GM19035 (cell line): ENCODE measurements around the gene TXNRD2.

Source experiments
- ATAC-seq: cut with Tn5 transposase; IDR thresholded peaks from one replicate; pipeline ENCODE4 v1.9.1; 2021; ENCODE audit not compliant: unreplicated experiment

The TXNRD2 gene

DNA sequence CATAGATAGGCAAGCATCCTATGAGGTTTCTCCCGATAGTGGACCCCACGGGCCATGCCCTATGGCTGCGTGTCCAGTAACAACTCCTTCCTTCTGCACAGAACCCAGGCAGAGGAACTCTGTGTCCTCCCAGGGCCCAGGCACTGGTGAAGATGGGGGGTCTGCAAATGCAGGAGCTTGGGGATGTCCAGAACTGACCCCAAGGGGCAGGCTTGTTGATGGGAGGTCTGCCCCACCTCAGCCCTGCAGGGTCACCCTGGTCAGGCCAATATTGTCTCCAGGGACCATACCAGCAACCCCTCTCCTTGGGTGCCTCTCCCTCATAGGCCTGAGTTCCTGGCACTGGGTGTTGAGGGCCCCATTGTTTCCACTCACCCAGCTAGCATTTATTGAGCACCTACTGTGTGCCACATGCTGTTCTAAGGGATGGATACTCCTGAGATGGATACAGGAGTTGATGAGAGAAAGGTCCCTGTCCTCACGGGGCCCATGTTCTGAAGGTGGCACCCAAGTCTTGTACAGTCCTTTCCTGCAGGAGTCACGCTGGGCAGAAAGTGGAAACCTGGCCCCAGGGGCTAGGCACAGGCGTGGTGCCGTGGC is 26.3 kb upstream of the TXNRD2 start:
- ATAC-seq: no peak

DNA sequence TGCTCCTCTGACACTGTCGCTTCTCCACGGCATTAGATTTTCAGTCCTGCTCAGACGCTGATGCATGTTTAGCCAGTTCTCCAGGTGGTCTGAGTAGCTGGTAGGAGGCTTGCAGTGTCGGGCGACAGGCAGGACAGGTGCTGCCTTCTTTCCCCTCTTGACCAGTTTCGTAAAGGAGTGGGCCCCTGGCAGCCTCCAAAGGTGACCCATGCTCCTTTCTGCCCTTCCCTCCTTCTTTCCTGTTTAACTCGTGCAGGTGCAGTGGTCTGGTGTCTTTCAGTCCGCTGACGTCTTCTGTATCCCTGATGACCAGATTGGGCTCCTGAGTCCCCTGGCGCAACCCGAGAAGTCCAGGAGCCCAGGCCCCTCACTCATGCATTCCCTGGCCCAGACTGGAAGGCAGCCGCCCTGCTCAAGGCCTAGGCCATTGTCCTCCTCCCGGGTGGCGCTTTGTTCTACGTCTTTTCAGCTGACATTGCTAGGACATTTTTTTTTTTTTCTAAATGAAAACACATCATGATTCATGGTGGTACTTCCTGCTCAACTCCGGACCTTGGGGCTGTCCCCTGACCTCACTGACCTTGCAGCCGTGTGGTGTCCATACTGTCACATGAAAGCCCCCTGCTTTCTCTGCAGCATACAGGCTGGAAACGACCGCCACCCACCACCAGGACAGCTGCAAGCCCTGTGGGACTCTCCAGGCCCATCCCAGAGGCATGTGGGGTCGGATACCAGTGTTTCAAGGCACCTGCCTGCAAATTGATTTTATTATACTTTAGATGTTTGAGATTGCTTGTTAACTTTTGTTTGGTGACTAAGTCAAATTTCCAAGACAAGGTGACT is 25.5 kb upstream of the TXNRD2 start:
- no peak for ATAC-seq

DNA sequence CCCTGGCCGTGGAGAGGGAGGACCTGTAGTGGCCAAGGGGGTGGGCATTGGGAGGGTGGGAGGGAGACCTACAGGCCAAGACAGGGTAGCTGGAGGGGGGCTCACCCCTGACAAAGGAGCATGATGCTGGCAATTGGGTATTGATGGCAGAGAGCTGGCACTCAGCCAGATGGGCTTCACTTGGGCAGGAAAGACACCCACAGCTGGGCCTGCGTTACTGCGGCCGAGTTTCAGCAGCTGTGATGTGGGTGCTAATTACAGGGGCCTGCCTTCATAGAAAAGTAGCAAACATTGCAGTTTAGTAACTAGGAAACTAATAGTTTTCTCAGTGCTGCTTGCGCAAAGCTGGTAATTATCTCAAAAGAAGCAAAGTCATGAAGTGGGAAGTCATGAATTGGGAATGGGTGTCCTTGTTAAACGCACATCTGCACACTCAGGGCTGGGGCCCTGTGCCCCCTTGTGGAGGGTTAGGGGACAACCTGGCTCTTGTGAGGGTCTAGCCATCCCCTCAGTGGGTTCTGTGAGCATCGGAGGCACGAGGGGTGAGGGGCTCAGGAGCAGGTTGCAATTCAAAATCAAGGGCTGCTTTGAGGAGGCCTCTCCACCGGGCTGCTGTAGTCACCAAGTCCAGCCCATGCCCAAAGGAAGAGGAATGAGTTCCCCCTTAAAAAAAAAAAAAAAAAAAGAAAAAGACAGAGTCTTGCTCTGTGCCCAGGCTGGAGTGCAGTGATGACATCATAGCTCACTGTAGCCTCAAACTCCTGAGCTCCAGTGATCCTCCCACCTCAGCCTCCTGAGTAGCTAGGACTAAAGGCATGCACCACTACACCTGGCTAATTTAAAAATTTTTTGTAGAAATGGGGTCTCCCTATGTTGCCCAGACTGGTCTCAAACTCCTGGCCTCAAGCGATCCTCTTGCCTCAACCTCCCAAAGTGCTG is 24.4 kb upstream of the TXNRD2 start:
- ATAC-seq: no peak

DNA sequence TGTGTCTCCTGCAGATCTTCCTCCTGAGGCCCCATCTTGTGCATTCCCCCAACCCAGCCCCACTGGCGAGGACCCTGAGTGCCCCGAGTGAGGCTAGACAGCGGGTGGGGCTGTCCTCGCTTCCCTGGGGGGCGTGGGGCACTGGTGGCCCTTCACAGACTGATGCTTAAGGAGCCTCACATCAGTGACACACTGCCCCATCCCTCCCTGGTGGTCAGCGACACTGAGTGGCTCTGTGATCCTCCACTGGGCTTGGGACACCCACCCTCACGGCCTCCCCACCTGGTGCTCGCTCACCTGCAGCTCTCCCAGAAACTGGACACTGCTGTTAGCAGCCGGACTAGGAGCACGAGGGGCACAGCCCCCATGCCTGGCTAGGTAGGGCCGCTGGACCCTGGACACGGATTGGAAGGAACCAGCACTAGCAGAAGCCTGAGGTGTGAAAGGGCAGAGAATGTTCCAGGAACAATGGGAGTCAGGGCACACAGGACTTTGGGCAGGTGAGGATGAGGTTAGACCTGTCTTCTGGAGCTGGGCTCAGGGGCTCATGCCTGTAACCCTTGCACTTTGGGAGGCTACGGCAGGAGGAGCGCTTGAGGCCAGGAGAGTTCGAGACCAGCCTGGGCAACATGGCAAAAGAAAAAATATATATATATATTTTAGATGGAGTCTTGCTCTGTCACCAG is 23.2 kb upstream of the TXNRD2 start:
- no peak for ATAC-seq

DNA sequence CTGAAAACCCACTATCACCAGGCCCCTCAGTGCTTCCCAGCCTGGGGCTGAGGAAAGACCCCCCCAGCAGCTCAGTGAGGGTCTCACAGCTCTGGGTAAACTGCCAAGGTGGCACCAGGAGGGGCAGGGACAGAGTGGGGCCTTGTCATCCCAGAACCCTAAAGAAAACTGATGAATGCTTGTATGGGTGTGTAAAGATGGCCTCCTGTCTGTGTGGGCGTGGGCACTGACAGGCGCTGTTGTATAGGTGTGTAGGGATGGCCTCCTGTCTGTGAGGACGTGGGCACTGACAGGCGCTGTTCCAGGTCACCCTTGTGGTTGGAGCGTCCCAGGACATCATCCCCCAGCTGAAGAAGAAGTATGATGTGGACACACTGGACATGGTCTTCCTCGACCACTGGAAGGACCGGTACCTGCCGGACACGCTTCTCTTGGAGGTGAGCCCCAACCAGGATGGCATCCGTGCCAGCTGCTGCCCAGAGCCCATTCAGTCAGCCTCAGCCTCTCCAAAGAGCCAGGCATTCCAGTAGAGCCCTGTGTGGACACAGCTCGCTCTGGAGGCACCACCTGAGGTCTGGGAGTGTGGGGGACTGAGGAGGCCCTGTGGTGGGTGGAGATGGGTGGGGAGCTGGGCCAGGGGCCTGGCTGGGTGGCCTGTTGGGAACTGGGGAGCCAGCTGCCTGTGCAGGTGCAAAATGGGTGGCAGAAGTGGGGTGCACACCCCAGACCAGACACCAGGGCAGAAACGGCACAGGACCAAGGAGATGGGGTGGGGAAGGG is 22.4 kb upstream of the TXNRD2 start:
- ATAC-seq: no peak

DNA sequence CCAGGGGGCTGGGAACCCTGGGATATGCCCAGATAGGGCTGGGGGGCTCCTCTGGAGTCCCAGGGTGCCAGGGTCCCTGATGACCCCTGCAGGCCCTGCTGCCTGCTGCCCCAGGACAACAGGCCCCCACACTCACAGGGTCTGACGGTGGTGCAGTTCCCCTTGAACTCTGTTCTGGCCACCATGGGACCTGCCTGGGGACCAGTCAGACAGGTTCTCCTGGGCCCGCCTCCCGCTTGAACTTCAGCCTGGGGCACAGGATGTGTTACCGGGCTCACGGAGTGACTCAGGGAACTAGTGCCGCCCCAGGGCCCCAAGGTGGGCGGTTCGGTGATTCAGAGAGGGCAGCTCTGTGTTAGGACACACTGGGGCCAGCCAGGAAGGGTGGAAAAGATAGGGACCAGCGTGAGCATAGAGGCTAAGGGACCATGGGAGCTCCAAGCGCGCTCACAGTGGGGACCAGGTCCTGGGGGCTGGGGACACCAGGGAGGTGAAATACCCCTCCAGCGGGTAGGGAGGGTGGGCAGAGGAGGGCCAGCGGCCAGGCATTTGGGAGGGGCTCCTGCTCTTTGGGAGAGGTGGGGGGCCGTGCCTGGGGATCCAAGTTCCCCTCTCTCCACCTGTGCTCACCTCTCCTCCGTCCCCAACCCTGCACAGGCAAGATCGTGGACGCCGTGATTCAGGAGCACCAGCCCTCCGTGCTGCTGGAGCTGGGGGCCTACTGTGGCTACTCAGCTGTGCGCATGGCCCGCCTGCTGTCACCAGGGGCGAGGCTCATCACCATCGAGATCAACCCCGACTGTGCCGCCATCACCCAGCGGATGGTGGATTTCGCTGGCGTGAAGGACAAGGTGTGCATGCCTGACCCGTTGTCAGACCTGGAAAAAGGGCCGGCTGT is 21.5 kb upstream of the TXNRD2 start:
- ATAC-seq: no peak

DNA sequence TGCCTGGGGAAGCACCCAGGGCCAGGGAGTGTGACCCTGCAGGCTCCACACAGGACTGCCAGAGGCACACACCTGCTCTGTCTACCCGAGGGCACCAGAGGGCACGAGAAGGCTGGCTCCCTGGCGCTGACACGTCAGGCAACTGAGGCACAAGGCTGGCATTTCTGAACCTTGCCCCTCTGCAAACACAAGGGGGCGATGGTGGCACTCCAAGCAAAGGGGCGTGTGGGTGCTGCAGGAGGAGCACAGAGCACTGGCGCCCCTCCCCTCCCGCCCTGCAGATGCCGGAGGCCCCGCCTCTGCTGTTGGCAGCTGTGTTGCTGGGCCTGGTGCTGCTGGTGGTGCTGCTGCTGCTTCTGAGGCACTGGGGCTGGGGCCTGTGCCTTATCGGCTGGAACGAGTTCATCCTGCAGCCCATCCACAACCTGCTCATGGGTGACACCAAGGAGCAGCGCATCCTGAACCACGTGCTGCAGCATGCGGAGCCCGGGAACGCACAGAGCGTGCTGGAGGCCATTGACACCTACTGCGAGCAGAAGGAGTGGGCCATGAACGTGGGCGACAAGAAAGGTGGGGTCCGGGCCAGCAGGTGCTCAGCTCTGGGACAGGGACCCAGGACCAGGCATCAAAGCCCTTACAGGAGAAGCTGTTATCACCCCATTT is 20.8 kb upstream of the TXNRD2 start:
- ATAC-seq: no peak

DNA sequence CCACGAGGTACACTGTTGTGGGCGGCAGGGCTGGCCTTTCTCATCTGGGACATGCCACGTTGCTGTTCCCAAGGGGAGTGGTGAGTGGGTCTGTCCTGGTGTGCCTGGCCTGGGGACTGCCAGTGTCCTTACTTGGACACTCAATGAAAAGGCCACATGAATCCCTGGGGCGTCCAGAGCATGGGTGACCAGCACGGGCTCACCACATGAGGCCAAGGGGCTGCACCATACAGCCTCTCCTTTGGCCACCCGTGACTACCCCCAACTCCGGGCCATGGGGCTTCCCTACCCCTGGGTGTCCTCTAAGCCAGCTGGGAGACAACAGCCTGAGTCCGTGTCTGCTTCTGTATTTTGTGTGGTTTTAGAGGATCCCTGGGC is 20.2 kb upstream of the TXNRD2 start:
- no peak for ATAC-seq

DNA sequence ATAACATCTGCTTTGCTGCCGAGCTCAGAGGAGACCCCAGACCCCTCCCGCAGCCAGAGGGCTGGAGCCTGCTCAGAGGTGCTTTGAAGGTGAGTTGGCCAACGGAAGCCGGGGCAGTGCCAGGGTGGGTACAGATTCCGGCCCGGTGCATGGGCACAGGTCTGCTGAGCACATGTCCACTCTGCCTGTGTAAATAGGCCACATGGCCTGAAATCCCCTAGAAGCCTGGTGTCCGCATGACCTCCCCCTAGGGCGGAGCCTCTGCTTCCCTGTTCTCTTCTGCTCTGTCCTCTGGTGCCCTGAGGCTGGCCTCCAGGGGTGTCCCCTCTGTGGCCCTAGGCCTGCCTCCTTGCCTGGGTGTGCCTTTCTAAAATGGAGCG is 19.6 kb upstream of the TXNRD2 start:
- ATAC-seq: no peak

DNA sequence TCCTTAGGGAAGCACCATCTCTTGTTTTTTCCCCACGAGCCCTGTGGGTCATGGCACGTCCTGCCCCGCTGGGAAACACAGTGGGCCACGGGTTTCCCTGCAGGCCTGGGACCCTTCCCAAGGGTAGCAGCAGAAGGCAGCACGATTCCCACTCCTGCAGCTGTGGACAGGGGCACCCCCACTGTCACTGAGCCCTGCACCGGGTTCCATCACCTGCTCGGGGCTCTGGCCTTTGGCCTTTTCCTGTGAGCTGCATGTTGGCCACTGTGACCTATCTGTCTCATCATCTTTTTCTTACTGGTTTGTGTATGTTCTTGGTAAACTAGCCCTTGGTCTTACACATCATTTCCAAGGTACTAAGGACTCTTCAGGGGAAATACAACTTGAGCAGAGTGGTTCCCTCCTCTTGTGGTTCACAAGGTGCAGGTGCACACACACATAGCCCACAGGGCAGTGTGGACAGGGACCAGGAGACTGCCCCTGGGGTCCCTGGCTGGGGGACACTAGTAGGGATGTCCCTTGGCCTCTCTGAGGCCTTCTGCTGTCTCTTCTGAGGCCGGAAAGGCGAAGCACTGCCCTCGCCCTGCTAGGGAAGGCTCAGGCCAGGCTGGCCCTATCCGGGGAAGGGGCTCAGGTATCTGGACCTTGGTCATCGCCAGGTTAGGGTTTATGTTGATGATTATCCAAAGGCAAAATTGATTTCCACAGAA is 19.0 kb upstream of the TXNRD2 start:
- no peak for ATAC-seq

DNA sequence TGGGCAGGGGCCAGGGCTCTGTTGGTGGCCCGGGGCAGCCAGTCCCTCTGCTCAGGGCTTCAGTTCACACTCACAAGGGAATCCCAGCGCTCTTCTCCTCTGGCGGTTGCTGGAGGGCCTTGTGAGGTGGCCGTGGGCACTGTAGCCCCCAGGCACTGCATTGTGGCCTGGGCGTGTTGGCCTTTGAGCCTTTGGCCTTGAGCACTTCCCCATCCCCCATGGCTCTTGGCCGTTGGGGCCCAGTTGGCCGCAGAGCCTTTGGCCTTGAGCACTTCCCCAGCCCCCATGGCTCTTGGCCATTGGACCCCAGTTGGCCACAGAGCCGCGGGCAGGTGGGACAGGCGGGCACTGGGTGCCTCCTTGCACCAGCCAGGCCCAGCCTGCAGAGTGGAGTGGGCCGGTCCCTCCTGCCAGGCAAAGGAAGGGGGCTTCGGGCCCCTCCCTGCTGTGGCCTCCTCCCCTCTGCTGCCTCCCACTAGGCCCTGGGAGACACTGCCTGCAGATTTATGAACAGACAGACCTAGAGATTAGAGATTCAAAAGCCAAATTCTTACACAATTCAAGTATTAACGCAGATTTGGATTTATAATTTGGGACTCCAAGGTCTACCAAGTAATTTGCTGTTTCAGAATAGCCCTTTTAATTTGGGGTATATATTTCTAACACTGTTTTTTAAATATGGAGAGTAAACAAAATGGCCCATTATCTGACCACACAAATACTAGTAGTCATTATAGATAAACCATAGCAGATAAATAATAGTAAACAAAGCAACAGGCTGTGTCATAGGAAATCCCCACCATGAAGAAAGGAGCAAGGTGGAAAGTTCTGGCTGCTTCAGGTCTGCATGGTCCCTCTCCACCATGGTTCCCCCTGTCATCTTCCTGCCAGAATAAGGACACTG is 18.2 kb upstream of the TXNRD2 start:
- no peak for ATAC-seq

DNA sequence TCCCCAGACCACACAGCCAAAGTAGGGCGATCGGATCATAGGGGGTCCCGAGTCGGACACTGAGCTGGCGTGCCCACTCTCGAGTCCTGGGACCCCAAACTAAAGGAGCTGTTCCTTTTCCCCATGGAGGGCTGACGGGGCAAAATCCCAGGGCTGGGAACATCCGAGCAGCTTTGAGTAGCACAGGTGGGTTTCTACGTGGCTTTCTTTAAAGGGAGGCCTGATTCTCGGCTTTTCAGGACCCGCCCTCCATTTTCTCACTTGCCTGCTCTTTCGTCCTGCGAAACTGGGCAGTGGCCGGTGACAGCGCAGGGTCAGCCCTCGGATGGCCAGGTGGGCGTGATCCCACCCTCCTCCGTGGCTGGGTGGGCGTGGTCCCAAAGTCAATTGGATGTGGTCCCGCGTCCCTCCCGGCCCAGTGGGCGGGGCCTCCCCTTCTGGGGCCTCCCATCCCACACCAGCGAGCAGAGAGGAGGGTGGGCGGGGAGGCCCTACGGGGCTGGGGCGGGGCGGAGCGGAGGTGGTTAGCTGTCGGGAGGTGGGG is 17.5 kb upstream of the TXNRD2 start:
- ATAC-seq: no peak

DNA sequence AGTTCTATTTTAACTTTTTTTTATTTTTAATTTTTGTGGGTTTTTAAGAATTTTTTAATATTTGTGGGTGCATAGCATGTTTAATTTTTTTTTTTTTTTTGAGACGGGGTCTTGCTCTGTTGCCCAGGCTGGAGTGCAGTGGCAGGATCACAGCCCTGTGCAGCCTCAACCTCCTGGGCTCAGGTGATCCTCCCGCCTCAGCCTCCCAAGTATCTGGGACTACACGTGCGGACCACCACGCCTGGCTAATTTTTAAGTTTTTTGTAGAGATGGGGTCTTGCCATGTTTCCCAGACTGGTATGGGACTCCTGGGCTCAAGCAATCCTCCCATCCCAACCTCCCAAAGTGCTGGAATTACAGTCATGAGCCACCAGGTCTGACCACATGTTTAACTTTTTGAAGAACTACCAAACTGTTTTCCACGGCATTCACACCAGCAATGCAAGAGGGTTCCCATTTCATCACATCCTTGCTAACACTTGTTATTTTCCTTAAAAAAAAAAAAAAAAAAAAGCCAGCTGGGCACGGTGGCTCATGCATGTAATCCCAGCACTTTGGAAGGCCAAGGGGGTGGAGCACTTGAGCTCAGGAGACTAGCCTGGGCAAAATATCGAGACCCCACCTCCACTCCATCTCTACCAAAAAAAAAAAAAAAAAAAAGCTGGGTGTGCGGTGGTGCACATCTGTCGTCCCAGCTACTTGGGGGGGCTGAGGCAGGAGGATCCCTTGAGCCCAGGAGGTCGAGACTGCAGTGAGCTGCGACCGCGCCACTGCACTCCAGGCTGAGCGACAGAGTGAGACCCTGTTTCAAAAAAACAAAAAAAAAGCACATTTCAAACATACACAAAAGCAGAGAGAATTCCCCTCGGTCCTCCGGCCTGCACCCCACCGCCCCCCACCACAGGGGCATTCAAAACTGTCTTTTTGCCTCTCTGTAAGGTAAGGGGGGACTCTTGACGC is 16.7 kb upstream of the TXNRD2 start:
- ATAC-seq: no peak

DNA sequence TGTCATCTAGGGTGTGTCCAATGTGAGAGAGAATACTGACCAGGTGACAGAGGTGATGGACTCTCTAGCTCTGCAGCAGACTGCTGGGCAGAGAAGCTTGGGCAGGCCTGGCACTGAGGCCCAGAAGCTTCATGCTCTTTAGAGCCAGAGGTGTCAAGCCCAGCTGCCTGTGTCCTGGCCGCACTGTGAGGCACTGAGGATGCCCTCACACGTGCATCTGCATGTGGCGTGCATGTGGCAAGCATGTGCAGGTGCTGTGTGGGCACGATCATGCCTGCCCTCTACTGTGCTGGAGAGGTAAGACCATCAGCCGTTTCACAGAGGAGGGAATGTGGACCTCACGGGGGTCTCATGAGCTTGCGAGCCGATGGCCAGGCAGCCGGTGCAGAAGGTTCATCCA is 15.8 kb upstream of the TXNRD2 start:
- no peak for ATAC-seq

DNA sequence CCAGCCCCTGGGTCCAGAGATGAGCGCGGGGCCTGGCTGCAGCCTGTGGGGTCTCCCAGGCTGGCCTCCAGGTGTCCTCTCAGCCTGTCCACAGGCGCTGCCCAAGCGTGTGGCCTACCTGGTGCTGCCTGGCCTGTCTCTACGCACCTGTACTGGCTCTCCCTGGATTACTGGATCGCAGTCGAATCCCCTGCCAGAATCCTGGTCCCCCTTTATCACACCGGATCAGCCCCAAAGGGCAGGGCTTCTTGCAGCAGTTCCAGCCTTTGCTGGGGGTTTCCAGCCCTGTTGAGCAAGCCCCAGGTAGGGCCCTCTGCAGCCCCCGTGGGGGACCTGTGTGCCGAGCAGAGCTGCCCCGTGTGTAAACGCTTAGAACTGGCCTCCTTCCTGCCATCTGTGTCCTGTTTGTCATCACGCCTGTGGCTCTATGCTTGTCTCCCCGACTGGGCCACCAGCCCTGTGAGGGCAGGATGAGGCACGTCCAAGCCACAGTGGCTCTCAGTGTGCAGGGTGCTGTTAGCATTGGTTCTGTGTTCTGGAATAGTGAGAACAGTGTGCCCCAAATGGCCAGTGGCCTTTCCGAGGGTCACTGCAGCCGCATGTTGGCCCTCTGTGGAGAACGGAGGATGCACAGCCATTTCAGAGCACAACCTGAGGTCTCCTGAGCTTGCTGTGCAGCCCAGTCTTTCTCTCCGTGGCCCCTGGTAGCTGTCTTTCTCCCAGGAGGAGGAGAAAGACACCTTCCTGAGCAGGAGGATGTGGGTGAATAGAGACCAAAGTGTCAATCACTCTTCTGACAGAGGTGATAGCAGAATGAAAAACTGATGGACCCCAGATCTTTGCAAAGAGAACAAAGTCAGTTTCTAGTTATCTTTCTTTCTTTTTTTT is 13.9 kb upstream of the TXNRD2 start:
- no peak for ATAC-seq
